Astrocyte (in vitro differentiated cells and primary cell): ENCODE results near the gene KIF7. TPM values are rescaled to one million over a fixed set of nuclear protein-coding genes. Genes with fewer than 3 reads are reported as not detected.

ENCODE experiments used
- DNase-seq: peaks from one replicate; pipeline ENCODE4 v3.0.0-alpha.2; 2010; ENCODE audit warnings: low read depth
- FAIRE-seq: peaks from 2 replicates; lab custom pipeline; 2011; peaks lifted over from hg19 to GRCh38; lab: Jason Lieb, UNC
- H2AFZ ChIP-seq: 2 replicates; pipeline ENCODE4 v1.6.0; 2012; ENCODE audit warnings: low read depth, low read length, inconsistent platforms
- H3K27ac ChIP-seq: 2 replicates; pipeline ENCODE4 v1.5.1; 2011; ENCODE audit warnings: low read depth, low read length, inconsistent platforms
- H3K27me3 ChIP-seq: 2 replicates; pipeline ENCODE4 v1.6.0; 2011; ENCODE audit warnings: low read length, inconsistent platforms; ENCODE audit not compliant: insufficient read depth
- H3K36me3 ChIP-seq: 2 replicates; pipeline ENCODE4 v1.5.1; 2011; ENCODE audit warnings: low read length, inconsistent platforms; ENCODE audit not compliant: insufficient read depth
- H3K4me1 ChIP-seq: 2 replicates; pipeline ENCODE4 v1.5.1; 2011; ENCODE audit warnings: low read length, inconsistent platforms; ENCODE audit not compliant: insufficient read depth
- H3K4me2 ChIP-seq: 2 replicates; pipeline ENCODE4 v1.6.0; 2012; ENCODE audit warnings: low read length, inconsistent platforms
- H3K4me3 ChIP-seq: 2 replicates; pipeline ENCODE4 v1.5.1; 2011; ENCODE audit warnings: low read depth, mild to moderate bottlenecking, low read length, inconsistent platforms; ENCODE audit not compliant: insufficient read depth
- H3K79me2 ChIP-seq: 2 replicates; pipeline ENCODE4 v1.6.0; 2012; ENCODE audit warnings: mild to moderate bottlenecking, low read length, inconsistent platforms; ENCODE audit not compliant: insufficient read depth
- H3K9ac ChIP-seq: 2 replicates; pipeline ENCODE4 v1.6.0; 2012; ENCODE audit warnings: mild to moderate bottlenecking, low read length, inconsistent platforms
- H3K9me3 ChIP-seq: 2 replicates; pipeline ENCODE4 v1.5.1; 2012; ENCODE audit warnings: low read depth, mild to moderate bottlenecking, low read length, inconsistent platforms; ENCODE audit not compliant: insufficient read depth
- H4K20me1 ChIP-seq: 2 replicates; pipeline ENCODE4 v1.6.0; 2012; ENCODE audit warnings: low read length, inconsistent platforms; ENCODE audit not compliant: insufficient read depth
- H3K27ac Mint-ChIP-seq: one replicate; pipeline ENCODE4 v1.8.0; 2021; ENCODE audit warnings: mild to moderate bottlenecking, mixed read lengths; ENCODE audit not compliant: unreplicated experiment
- H3K27me3 Mint-ChIP-seq: one replicate; pipeline ENCODE4 v1.8.0; 2021; ENCODE audit warnings: low read depth, mixed read lengths; ENCODE audit not compliant: unreplicated experiment
- H3K36me3 Mint-ChIP-seq: one replicate; pipeline ENCODE4 v1.8.0; 2021; ENCODE audit warnings: low read depth, mixed read lengths; ENCODE audit not compliant: unreplicated experiment
- H3K4me1 Mint-ChIP-seq: one replicate; pipeline ENCODE4 v1.8.0; 2021; ENCODE audit warnings: low read depth, mixed read lengths; ENCODE audit not compliant: unreplicated experiment
- H3K4me3 Mint-ChIP-seq: one replicate; pipeline ENCODE4 v1.8.0; 2021; ENCODE audit warnings: mild to moderate bottlenecking, moderate library complexity, mixed read lengths; ENCODE audit not compliant: unreplicated experiment
- H3K9me3 Mint-ChIP-seq: one replicate; pipeline ENCODE4 v1.8.0; 2021; ENCODE audit warnings: mild to moderate bottlenecking, mixed read lengths; ENCODE audit not compliant: unreplicated experiment
- EZH2 ChIP-seq: IDR thresholded peaks from 2 replicates; pipeline ENCODE4 v1.6.1; 2012; ENCODE audit warnings: mild to moderate bottlenecking, low read length, inconsistent platforms; ENCODE audit not compliant: insufficient read depth
- total RNA-seq: library from RNA; stranded (reverse); gene quantifications from 2 replicates; pipeline ENCODE4 v1.2.1, GENCODE V29; 2021
- TF ChIP-seq, protein P1 (sequence below): IDR thresholded peaks from 2 replicates; pipeline ENCODE4 v1.5.1; 2011; ENCODE audit warnings: low read depth, mild to moderate bottlenecking, inconsistent platforms, low read length, moderate library complexity; ENCODE audit not compliant: insufficient read depth

KIF7 gene
- total RNA-seq, 1 donor from 2014 or later: 5.1 TPM

DNA sequence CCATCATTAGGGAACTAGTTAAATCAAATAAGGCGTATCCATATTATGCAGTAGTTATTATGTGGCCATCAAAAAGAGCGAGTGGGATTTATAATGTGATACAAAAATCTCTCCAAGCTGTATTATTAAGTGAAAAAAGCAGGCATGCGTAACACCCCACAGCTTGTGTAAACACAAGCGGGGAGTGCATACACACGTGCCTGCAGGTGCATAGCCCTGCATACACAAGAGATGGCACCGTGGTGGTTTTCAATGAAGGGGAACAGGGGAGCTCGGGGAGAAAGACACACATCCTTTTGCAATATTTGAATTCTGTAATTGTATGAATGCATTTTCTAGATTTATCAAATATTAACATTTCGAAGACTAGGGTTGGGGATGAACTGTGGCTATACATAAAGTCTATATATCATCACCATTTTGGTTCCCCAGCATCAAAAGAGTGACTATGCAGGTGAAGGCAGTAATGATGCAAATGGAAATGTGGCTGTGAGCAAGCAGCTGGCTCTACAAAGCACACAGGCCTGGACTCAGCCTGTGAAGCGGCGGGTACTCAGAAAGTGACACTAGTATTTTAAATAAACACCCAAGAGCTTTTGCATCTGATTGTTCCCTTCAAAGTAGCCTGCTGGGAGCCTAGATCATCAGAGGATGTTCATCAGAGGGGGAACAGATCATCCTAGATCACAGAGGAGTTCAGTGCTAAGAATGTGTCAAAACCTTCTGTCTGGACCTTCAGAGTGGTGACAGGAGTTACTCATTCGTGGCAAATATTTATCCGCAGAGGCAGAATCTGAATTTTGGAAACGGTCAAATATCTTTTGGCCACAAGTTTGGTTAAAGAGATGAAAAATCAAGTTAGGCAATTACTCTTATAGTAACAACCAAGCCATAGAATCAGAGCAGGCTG, 9.4 kb upstream of the KIF7 start:
- Histone ChIP-seq H3K9me3 (no peaks in the 10 kb centered on the region), H4K20me1 (no peaks in the 10 kb centered on the region), H3K9ac (no peak overlapping the region), H3K27ac (no peak overlapping the region), H3K79me2 (no peaks in the 10 kb centered on the region), H3K27me3 (peaks cover 3% of the 10 kb centered on the region), H2AFZ (peak overlapping the region; percentile 8), H3K4me1 (peaks cover 19% of the 10 kb centered on the region), H3K4me3 (peak overlapping the region; percentile 48), H3K36me3 (no peaks in the 10 kb centered on the region), H3K4me2 (peak overlapping the region; percentile 84)
- DNase-seq: no peak
- TF ChIP-seq, protein P1, sequence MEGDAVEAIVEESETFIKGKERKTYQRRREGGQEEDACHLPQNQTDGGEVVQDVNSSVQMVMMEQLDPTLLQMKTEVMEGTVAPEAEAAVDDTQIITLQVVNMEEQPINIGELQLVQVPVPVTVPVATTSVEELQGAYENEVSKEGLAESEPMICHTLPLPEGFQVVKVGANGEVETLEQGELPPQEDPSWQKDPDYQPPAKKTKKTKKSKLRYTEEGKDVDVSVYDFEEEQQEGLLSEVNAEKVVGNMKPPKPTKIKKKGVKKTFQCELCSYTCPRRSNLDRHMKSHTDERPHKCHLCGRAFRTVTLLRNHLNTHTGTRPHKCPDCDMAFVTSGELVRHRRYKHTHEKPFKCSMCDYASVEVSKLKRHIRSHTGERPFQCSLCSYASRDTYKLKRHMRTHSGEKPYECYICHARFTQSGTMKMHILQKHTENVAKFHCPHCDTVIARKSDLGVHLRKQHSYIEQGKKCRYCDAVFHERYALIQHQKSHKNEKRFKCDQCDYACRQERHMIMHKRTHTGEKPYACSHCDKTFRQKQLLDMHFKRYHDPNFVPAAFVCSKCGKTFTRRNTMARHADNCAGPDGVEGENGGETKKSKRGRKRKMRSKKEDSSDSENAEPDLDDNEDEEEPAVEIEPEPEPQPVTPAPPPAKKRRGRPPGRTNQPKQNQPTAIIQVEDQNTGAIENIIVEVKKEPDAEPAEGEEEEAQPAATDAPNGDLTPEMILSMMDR: no peak
- TF ChIP-seq EZH2: no peak
- Mint-ChIP-seq H3K27me3 (peaks cover 9% of the 10 kb centered on the region), H3K27ac (no peak overlapping the region), H3K9me3 (no peaks in the 10 kb centered on the region), H3K4me3 (peak overlapping the region; percentile 51), H3K36me3 (no peaks in the 10 kb centered on the region), H3K4me1 (peaks cover 6% of the 10 kb centered on the region)
- FAIRE-seq: no peak

DNA sequence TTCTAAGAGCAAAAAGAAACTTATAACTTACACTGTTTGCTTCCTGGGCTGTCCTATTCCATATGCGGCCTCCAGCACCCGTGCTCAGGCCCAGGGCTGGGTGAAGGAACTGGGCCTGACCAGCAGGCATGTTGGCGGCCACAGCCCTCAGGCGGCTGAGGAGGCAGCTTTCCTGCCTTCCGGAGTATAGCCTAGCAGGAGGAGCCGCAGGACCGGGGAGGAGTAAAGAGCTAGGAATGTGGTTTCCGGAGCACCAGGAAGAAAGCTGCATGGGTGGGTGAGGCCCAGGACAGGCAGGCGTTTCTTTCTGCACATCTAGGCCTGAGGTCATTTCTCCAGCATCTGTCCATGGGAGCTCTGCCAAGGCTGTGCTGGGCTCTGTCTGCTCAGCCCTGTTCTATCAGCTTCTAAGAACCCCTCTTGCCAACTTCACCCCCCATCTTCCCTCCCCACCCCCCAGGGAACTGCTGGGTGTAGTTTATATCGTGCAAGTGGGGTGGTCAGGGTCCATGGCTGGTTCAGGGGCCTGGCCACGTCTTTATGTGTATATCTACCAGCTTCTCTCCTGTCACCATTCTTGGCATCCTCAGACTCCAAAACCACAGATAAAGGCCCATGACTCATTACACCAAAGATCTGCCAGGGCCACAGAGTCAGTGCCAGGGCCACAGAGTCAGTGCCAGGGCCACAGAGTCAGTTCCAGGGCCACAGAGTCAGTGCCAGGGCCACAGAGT, 7.8 kb upstream of the KIF7 start:
- Histone ChIP-seq H3K4me1 (peaks cover 19% of the 10 kb centered on the region), H4K20me1 (no peaks in the 10 kb centered on the region), H3K27ac (peak overlapping the region; percentile 61), H2AFZ (peak overlapping the region; percentile 83), H3K4me3 (peak overlapping the region; percentile 39), H3K36me3 (no peaks in the 10 kb centered on the region), H3K79me2 (no peaks in the 10 kb centered on the region), H3K9me3 (no peaks in the 10 kb centered on the region), H3K27me3 (peaks cover 3% of the 10 kb centered on the region), H3K9ac (peak overlapping the region; percentile 53), H3K4me2 (peak overlapping the region; percentile 60)
- FAIRE-seq (peak; percentile 64), DNase-seq (peak; percentile 88)
- H3K27ac Mint-ChIP-seq: peak overlapping the region; percentile 62
- H3K9me3 Mint-ChIP-seq: peaks cover 2% of the 10 kb centered on the region
- no peaks in the 10 kb centered on the region for H3K36me3 Mint-ChIP-seq
- TF ChIP-seq, protein P1: no peak
- no peak for TF ChIP-seq EZH2
- no peak overlapping the region for H3K4me3 Mint-ChIP-seq
- peaks cover 15% of the 10 kb centered on the region for H3K27me3 Mint-ChIP-seq
- H3K4me1 Mint-ChIP-seq: peaks cover 6% of the 10 kb centered on the region
